HEK293T (cell line): ENCODE results near the gene IFNL1.

Experiments
- ELF4 ChIP-seq: fragments of 450-650 bp; IDR thresholded peaks from 2 replicates; pipeline ENCODE4 v1.6.1; 2017; ENCODE audit warnings: antibody characterized with exemption
- HDGF ChIP-seq: fragments of 450-650 bp; IDR thresholded peaks from 2 replicates; pipeline ENCODE4 v1.6.1; 2017; ENCODE audit warnings: antibody characterized with exemption, borderline replicate concordance

DNA sequence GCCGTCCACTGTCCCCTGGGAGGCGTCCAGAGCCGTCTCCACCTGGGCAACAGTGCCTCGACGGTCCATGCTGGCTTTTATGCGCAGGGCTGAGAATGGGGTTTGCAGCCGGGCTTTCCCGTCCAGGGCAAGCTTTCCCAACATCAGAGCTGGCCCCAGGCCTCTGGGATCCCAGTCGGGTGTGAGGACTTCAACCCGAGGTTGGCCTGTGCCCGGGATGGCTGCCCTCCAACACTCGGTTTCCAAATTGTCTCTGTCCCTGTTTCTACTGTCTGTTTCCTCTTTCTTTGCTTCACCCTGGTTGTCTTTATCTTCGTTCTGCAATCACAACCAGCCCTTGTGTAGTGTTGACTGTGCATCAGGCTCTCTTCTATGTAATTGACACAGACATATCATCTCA, 47.4 kb upstream of the IFNL1 start, which contains the start of gene IFNL4:
- TF ChIP-seq ELF4 (no peak), HDGF (no peak)
